Measurements from ENCODE around the gene SPECC1. TPM values are rescaled to one million over a fixed set of nuclear protein-coding genes. Genes with fewer than 3 reads are reported as not detected.

The SPECC1 gene
- total RNA-seq, 4 donors from 2014 or later: 44.5 to 87.9 (median 70.0) TPM

GRCh38 chr17:20043021-20043420 lies 33.9 kb downstream of the SPECC1 start:
- no peak for TF ChIP-seq CTCF (IDR thresholded peaks at IDR 0.05; ENCODE audit: low read depth)

GRCh38 chr17:20045476-20045875 lies 36.3 kb downstream of the SPECC1 start:
- no peak for TF ChIP-seq CTCF (IDR thresholded peaks at IDR 0.05; ENCODE audit: low read depth)

GRCh38 chr17:20046629-20047028 lies 37.5 kb downstream of the SPECC1 start:
- no peak for TF ChIP-seq CTCF (IDR thresholded peaks at IDR 0.05; ENCODE audit: low read depth)

- TF ChIP-seq CTCF (IDR thresholded peaks at IDR 0.05; ENCODE audit: low read depth): no peak
Measured at GRCh38 chr17:20051624-20052023, 42.5 kb downstream of the SPECC1 start.

GRCh38 chr17:20053361-20053964 lies 44.3 kb downstream of the SPECC1 start:
- no peak for TF ChIP-seq CTCF (IDR thresholded peaks at IDR 0.05; ENCODE audit: low read depth)

- no peak for TF ChIP-seq CTCF (IDR thresholded peaks at IDR 0.05; ENCODE audit: low read depth)
Measured at GRCh38 chr17:20059728-20060188, 50.6 kb downstream of the SPECC1 start.

GRCh38 chr17:20063665-20064648 lies 54.8 kb downstream of the SPECC1 start:
- no peak for TF ChIP-seq CTCF (IDR thresholded peaks at IDR 0.05; ENCODE audit: low read depth)

Measured in subcutaneous adipose tissue (tissue), 4 donors.